HepG2 (cell line): ENCODE data around the gene STYX. TPM values are rescaled to one million over a fixed set of nuclear protein-coding genes. Genes with fewer than 3 reads are reported as not detected.

Experiments
- AKAP8 ChIP-seq: sonication (generic); formaldehyde crosslinking; IDR thresholded peaks from 2 replicates; pipeline ENCODE4 v1.5.1; 2020; ENCODE audit warnings: mild to moderate bottlenecking, missing genetic modification reagents
- BCLAF1 ChIP-seq: fragments of 450-650 bp; IDR thresholded peaks from 2 replicates; pipeline ENCODE4 v1.6.1; 2017; ENCODE audit warnings: mild to moderate bottlenecking
- HIC2 ChIP-seq: sonication (generic); formaldehyde crosslinking; IDR thresholded peaks from 2 replicates; pipeline ENCODE4 v1.9.0; 2022; ENCODE audit warnings: low read depth, missing genetic modification reagents
- IKZF4 ChIP-seq: sonication (generic); formaldehyde crosslinking; IDR thresholded peaks from 2 replicates; pipeline ENCODE4 v1.5.1; 2020; ENCODE audit warnings: borderline replicate concordance, mild to moderate bottlenecking, low read depth, missing genetic modification reagents; ENCODE audit errors: not compliant biosample characterization
- JDP2 ChIP-seq: sonication (generic); formaldehyde crosslinking; IDR thresholded peaks from 2 replicates; pipeline ENCODE4 v1.8.1; 2022; ENCODE audit warnings: missing genetic modification reagents, borderline replicate concordance
- NFYB ChIP-seq: sonication (generic); formaldehyde crosslinking; IDR thresholded peaks from 2 replicates; pipeline ENCODE4 v1.4.0; 2020; ENCODE audit warnings: missing genetic modification reagents
- STAT5B ChIP-seq: sonication (generic); formaldehyde crosslinking; IDR thresholded peaks from 2 replicates; pipeline ENCODE4 v1.4.0; 2020; ENCODE audit warnings: missing genetic modification reagents
- ZNF335 ChIP-seq: sonication (generic); formaldehyde crosslinking; IDR thresholded peaks from 2 replicates; pipeline ENCODE4 v1.4.0; 2020; ENCODE audit warnings: missing genetic modification reagents
- ZNF407 ChIP-seq: sonication (generic); formaldehyde crosslinking; IDR thresholded peaks from one replicate; pipeline ENCODE4 v1.5.1; 2020; ENCODE audit warnings: mild to moderate bottlenecking, missing genetic modification reagents; ENCODE audit errors: not compliant biosample characterization
- polyA plus RNA-seq, 8 experiments: library from polyadenylated mRNA; depleted of rRNA in 3 of 8; stranded (reverse) in 7 of 8; unstranded in 1 of 8; fragments of >200 nt; fragmentation: Illumina TruSeq in 4 of 8; extraction: Trizol in 4 of 8; gene quantifications; 2 replicates each; pipeline versions ENCODE4 v1.2.1 to v1.2.3, GENCODE V29; 2011 to 2016; ENCODE audit warnings: low read depth in 4 of 8, missing spikeins in 1 of 8, mixed read lengths in 1 of 8; ENCODE audit not compliant: insufficient read depth in 1 of 8
- total RNA-seq, 5 experiments: library from RNA; depleted of rRNA; stranded (reverse); fragments of >200 nt; fragmentation: Illumina TruSeq; extraction: Trizol; gene quantifications; 2 replicates each; pipeline ENCODE4 v1.2.3, GENCODE V29; 2016; ENCODE audit warnings: low read depth in 1 of 5
- TF ChIP-seq, protein P1 (sequence below): sonication (generic); formaldehyde crosslinking; IDR thresholded peaks from 2 replicates; pipeline ENCODE4 v1.4.0; 2020; ENCODE audit warnings: mild to moderate bottlenecking, missing genetic modification reagents

STYX gene
- total and polyA plus RNA-seq, 2 of the 13 experiments (the other 11 are each of a cell fraction or from before 2014, with no cell fraction given) = 6.6 to 10.9 TPM

DNA sequence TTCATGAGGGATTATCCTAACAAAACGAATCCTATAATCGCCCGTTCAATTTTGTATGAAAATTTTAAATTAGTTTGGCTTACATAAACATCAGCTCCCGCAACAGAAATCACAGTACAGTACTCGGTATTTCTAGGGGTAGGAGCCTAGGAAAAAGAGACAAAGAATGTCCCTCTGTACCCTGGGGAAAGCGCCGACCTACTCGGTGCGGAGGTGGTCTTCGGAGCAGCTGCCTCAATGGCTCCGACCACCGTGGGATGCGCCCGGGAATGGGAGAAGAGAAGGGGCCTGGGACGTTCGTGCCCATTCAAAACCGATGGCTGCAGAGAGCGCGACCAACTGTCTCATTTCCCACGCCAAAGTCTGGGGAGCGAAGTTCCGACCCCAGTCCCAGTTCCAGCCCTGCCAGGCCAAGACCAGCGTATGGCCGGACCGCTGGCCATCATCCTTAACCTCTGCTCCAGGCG lies 60.8 kb downstream of the STYX start (continued):
- TF ChIP-seq, protein P1, sequence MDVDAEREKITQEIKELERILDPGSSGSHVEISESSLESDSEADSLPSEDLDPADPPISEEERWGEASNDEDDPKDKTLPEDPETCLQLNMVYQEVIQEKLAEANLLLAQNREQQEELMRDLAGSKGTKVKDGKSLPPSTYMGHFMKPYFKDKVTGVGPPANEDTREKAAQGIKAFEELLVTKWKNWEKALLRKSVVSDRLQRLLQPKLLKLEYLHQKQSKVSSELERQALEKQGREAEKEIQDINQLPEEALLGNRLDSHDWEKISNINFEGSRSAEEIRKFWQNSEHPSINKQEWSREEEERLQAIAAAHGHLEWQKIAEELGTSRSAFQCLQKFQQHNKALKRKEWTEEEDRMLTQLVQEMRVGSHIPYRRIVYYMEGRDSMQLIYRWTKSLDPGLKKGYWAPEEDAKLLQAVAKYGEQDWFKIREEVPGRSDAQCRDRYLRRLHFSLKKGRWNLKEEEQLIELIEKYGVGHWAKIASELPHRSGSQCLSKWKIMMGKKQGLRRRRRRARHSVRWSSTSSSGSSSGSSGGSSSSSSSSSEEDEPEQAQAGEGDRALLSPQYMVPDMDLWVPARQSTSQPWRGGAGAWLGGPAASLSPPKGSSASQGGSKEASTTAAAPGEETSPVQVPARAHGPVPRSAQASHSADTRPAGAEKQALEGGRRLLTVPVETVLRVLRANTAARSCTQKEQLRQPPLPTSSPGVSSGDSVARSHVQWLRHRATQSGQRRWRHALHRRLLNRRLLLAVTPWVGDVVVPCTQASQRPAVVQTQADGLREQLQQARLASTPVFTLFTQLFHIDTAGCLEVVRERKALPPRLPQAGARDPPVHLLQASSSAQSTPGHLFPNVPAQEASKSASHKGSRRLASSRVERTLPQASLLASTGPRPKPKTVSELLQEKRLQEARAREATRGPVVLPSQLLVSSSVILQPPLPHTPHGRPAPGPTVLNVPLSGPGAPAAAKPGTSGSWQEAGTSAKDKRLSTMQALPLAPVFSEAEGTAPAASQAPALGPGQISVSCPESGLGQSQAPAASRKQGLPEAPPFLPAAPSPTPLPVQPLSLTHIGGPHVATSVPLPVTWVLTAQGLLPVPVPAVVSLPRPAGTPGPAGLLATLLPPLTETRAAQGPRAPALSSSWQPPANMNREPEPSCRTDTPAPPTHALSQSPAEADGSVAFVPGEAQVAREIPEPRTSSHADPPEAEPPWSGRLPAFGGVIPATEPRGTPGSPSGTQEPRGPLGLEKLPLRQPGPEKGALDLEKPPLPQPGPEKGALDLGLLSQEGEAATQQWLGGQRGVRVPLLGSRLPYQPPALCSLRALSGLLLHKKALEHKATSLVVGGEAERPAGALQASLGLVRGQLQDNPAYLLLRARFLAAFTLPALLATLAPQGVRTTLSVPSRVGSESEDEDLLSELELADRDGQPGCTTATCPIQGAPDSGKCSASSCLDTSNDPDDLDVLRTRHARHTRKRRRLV (CRISPR knock-in tag) = 0 out of 2 replicates have a peak, but pooled peaks have one; percentile 19
- TF ChIP-seq ZNF335 = no peak
- TF ChIP-seq BCLAF1 = no peak
- TF ChIP-seq JDP2 (CRISPR knock-in tag) = no peak
- TF ChIP-seq NFYB (CRISPR knock-in tag) = no peak
- no peak for TF ChIP-seq IKZF4 (CRISPR knock-in tag)
- TF ChIP-seq AKAP8 = no peak
- no peak for TF ChIP-seq HIC2 (CRISPR knock-in tag)
- TF ChIP-seq STAT5B (CRISPR knock-in tag) = no peak
- TF ChIP-seq ZNF407 = no peak
